Esophagus muscularis mucosa (tissue), 3 donors: Measurements from ENCODE around the gene XRN1.

Experiments
- POLR2A ChIP-seq: fragments of 450-650 bp; IDR thresholded peaks from one replicate; pipeline ENCODE4 v1.6.1; 2017; ENCODE audit warnings: antibody characterized with exemption, moderate library complexity, mild to moderate bottlenecking, low read depth
- TF ChIP-seq, protein P1 (sequence below), 3 experiments: fragments of 200-600 bp in 2 of 3; fragments of 450-650 bp in 1 of 3; sonication (generic) in 2 of 3; IDR thresholded peaks; one replicate each; pipeline ENCODE4 v1.5.1; 2017 to 2019; ENCODE audit warnings: antibody characterized with exemption in 3 of 3, mild to moderate bottlenecking in 2 of 3, moderate library complexity in 1 of 3

DNA sequence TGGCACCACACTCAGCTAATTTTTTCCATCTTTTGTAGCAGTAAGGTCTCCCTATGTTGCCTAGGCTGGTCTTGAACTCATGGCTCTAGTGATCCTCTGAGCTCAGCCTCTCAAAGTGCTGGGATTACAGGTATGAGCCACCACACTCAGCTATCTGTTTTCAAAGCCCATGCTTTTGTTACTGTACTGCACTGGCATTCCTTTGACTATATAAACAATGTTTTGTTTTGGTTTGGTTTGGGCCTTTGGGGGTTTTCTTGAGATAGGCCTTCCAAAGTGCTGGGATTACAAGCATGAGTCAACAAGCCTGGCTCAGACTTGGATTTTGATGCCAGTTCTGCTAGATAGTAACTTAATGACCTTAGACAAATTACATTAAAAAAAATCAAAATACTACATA is 132.8 kb downstream of the XRN1 start:
- TF ChIP-seq, protein P1, sequence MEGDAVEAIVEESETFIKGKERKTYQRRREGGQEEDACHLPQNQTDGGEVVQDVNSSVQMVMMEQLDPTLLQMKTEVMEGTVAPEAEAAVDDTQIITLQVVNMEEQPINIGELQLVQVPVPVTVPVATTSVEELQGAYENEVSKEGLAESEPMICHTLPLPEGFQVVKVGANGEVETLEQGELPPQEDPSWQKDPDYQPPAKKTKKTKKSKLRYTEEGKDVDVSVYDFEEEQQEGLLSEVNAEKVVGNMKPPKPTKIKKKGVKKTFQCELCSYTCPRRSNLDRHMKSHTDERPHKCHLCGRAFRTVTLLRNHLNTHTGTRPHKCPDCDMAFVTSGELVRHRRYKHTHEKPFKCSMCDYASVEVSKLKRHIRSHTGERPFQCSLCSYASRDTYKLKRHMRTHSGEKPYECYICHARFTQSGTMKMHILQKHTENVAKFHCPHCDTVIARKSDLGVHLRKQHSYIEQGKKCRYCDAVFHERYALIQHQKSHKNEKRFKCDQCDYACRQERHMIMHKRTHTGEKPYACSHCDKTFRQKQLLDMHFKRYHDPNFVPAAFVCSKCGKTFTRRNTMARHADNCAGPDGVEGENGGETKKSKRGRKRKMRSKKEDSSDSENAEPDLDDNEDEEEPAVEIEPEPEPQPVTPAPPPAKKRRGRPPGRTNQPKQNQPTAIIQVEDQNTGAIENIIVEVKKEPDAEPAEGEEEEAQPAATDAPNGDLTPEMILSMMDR (IDR thresholded peaks at IDR 0.05) = no peak
- no peak for TF ChIP-seq POLR2A
